Endothelial cell (in vitro differentiated cells): Measurements from ENCODE around the gene KMT2C. TPM values are rescaled to one million over a fixed set of nuclear protein-coding genes. Genes with fewer than 3 reads are reported as not detected.
A peak's percentile ranks its signal among the peaks of the same experiment; 100 is the strongest.

ENCODE experiments used
- DNase-seq: peaks from one replicate; pipeline ENCODE4 v3.0.0; 2021; ENCODE audit warnings: low spot score
- H3K27ac Mint-ChIP-seq: one replicate; pipeline ENCODE4 v1.8.0; 2021; ENCODE audit warnings: mixed read lengths, inconsistent platforms; ENCODE audit not compliant: unreplicated experiment
- H3K27me3 Mint-ChIP-seq: one replicate; pipeline ENCODE4 v1.8.0; 2021; ENCODE audit warnings: mild to moderate bottlenecking, moderate library complexity, mixed read lengths, inconsistent platforms; ENCODE audit not compliant: unreplicated experiment
- H3K36me3 Mint-ChIP-seq: one replicate; pipeline ENCODE4 v1.8.0; 2021; ENCODE audit warnings: mild to moderate bottlenecking, low read depth, mixed read lengths, inconsistent platforms; ENCODE audit not compliant: unreplicated experiment
- H3K4me1 Mint-ChIP-seq: one replicate; pipeline ENCODE4 v1.8.0; 2021; ENCODE audit warnings: mild to moderate bottlenecking, mixed read lengths, inconsistent platforms; ENCODE audit not compliant: unreplicated experiment
- H3K4me3 Mint-ChIP-seq: one replicate; pipeline ENCODE4 v1.8.0; 2021; ENCODE audit warnings: mild to moderate bottlenecking, mixed read lengths, inconsistent platforms; ENCODE audit not compliant: unreplicated experiment
- H3K9me3 Mint-ChIP-seq: one replicate; pipeline ENCODE4 v1.8.0; 2021; ENCODE audit warnings: mixed read lengths, inconsistent platforms; ENCODE audit not compliant: unreplicated experiment
- CTCF ChIP-seq: fragments of 200-600 bp; sonication (generic); IDR thresholded peaks from one replicate; pipeline ENCODE4 v1.5.0; 2021; ENCODE audit warnings: antibody characterized with exemption; ENCODE audit not compliant: unreplicated experiment
- total RNA-seq: library from RNA; stranded (reverse); fragmentation: NEBNext Ultra II Directional; extraction: Animal tissue kit (Norgen Biotek cat#: 25700); gene quantifications from one replicate; pipeline ENCODE4 v1.2.1, GENCODE V29; 2021; ENCODE audit not compliant: unreplicated experiment

Gene KMT2C
- total RNA-seq, 1 donor from 2014 or later: 59.8 TPM

GRCh38 chr7:152128741-152129461 is 306.9 kb downstream of the KMT2C start:
- H3K27me3 Mint-ChIP-seq: peaks cover 3% of the 10 kb centered on the region

GRCh38 chr7:152128252-152128651 is 307.6 kb downstream of the KMT2C start:
- Mint-ChIP-seq H3K9me3 (no peaks in the 10 kb centered on the region), H3K27ac (no peak overlapping the region), H3K4me3 (no peak overlapping the region), H3K4me1 (no peaks in the 10 kb centered on the region), H3K27me3 (peaks cover 3% of the 10 kb centered on the region), H3K36me3 (peaks cover 63% of the 10 kb centered on the region)
- no peak for TF ChIP-seq CTCF
- no peak for DNase-seq

More at GRCh38 chr7:152128741-152129461, 306.9 kb downstream of the KMT2C start:
- Mint-ChIP-seq H3K4me1 (no peaks in the 10 kb centered on the region), H3K27ac (no peak overlapping the region), H3K4me3 (no peak overlapping the region), H3K36me3 (peaks cover 61% of the 10 kb centered on the region), H3K9me3 (no peaks in the 10 kb centered on the region)
- DNase-seq: no peak
- TF ChIP-seq CTCF: no peak

GRCh38 chr7:152127229-152127628 is 308.6 kb downstream of the KMT2C start:
- Mint-ChIP-seq H3K36me3 (peaks cover 64% of the 10 kb centered on the region), H3K4me1 (no peaks in the 10 kb centered on the region), H3K27me3 (peaks cover 4% of the 10 kb centered on the region), H3K9me3 (no peaks in the 10 kb centered on the region), H3K4me3 (no peak overlapping the region), H3K27ac (no peak overlapping the region)
- TF ChIP-seq CTCF: no peak
- no peak for DNase-seq

DNA sequence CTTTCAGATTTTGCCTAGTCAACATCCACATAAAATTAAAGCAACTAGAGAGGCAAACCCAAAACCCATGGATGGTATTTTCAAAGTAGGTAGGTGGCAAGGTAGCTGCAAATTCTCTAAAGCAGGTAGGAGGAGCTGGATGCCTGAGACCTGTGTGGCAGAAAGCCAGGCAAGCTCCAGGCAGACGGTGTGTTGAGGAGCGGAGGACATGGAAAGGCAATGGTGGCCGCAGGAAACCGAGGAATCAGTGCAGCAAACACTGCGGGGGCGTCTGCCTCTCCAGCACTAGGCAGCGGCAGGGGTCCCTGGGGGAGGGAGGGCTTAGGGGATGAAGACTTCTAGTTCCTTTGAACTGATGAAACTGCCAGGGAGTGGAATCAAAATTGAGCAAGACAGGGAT is 309.1 kb downstream of the KMT2C start:
- H3K36me3 Mint-ChIP-seq: peaks cover 60% of the 10 kb centered on the region
- no peaks in the 10 kb centered on the region for H3K4me1 Mint-ChIP-seq
- TF ChIP-seq CTCF: no peak
- H3K27ac Mint-ChIP-seq: no peak overlapping the region
- no peaks in the 10 kb centered on the region for H3K9me3 Mint-ChIP-seq
- peaks cover 4% of the 10 kb centered on the region for H3K27me3 Mint-ChIP-seq
- DNase-seq: no peak
- H3K4me3 Mint-ChIP-seq: peak overlapping the region; percentile 64

GRCh38 chr7:152122540-152122939 is 313.3 kb downstream of the KMT2C start:
- DNase-seq: no peak
- no peaks in the 10 kb centered on the region for H3K4me1 Mint-ChIP-seq
- H3K27me3 Mint-ChIP-seq: peaks cover 3% of the 10 kb centered on the region
- no peak overlapping the region for H3K27ac Mint-ChIP-seq
- H3K36me3 Mint-ChIP-seq: peaks cover 53% of the 10 kb centered on the region
- H3K9me3 Mint-ChIP-seq: no peaks in the 10 kb centered on the region
- no peak overlapping the region for H3K4me3 Mint-ChIP-seq
- TF ChIP-seq CTCF: no peak
